T-cell (primary cell): ENCODE results near the gene USP17L20. TPM values are rescaled to one million over a fixed set of nuclear protein-coding genes. Genes with fewer than 3 reads are reported as not detected.
"Not testable (repeated sequence)": the region's sequence is repeated elsewhere in the genome, so short reads cannot be mapped to it uniquely, and the experiment has no call there.

Experiments used
- ATAC-seq, 4 experiments: fragments of 200-7000 bp in 3 of 4; fragments of 150-1000 bp in 1 of 4; cut with Tn5 transposase; replicated peaks in 1 of 4; 1 replicate in 3 of 4; 2 replicates in 1 of 4; pipeline ENCODE4 v1.10.0; 2021; ENCODE audit warnings: moderate library complexity in 3 of 4, mild to moderate bottlenecking in 2 of 4, moderate number of reproducible peaks in 1 of 4
- CTCF ChIA-PET, 2 donors: fragments of 300-600 bp; sonication (Branson Sonifier 250); formaldehyde crosslinking; loops; one replicate each; lab custom pipeline; 2022; ENCODE audit warnings: antibody characterized with exemption in 2 of 2; lab: Charles Lee
- POLR2A ChIA-PET, 2 donors: fragments of 300-600 bp; sonication (Branson Sonifier 250); formaldehyde crosslinking; loops; one replicate each; lab custom pipeline; 2022; ENCODE audit warnings: antibody characterized with exemption in 2 of 2; lab: Charles Lee
- DNase-seq, 35 experiments: peaks; one replicate each; pipeline versions ENCODE4 v3.0.0 to v3.0.0-alpha.2; 2013 to 2023
- H3K27ac ChIP-seq: one replicate; pipeline ENCODE4 v1.5.1; 2013; ENCODE audit warnings: low read length
- H3K27me3 ChIP-seq, 2 experiments: replicated peaks in 1 of 2; 1 replicate in 1 of 2; 2 replicates in 1 of 2; pipeline versions ENCODE4 v1.6.1 to v1.7.0; 2013; ENCODE audit warnings: low read length in 1 of 2, mixed read lengths in 1 of 2; ENCODE audit not compliant: control insufficient read depth in 2 of 2, insufficient read depth in 2 of 2; ENCODE audit errors: extremely low read depth in 1 of 2
- H3K36me3 ChIP-seq, 2 donors: 1 replicate in 1 of 2; 2 replicates in 1 of 2; pipeline versions ENCODE4 v1.6.1 to v1.7.0; 2013; ENCODE audit warnings: low read length in 1 of 2; ENCODE audit not compliant: control insufficient read depth in 2 of 2, insufficient read depth in 1 of 2; ENCODE audit errors: extremely low read depth in 1 of 2
- H3K4me1 ChIP-seq, 2 experiments: 1 replicate in 1 of 2; 2 replicates in 1 of 2; pipeline versions ENCODE4 v1.6.1 to v1.7.0; 2013; ENCODE audit warnings: low read length in 2 of 2, mixed read lengths in 1 of 2; ENCODE audit not compliant: insufficient read depth in 2 of 2, control insufficient read depth in 1 of 2; ENCODE audit errors: extremely low read depth in 1 of 2
- H3K4me3 ChIP-seq, 2 donors: 1 replicate in 1 of 2; 2 replicates in 1 of 2; pipeline versions ENCODE4 v1.5.1 to v1.7.0; 2013; ENCODE audit warnings: mild to moderate bottlenecking in 2 of 2, low read length in 1 of 2, moderate library complexity in 1 of 2; ENCODE audit not compliant: control insufficient read depth in 1 of 2; ENCODE audit errors: extremely low read depth in 1 of 2
- H3K9me3 ChIP-seq: 2 replicates; pipeline ENCODE4 v1.7.0; 2013
- H3K27ac Mint-ChIP-seq, 2 donors: one replicate each; pipeline ENCODE4 v1.8.0; 2020 to 2021; ENCODE audit warnings: mild to moderate bottlenecking in 2 of 2, mixed read lengths in 2 of 2
- H3K27me3 Mint-ChIP-seq, 2 donors: one replicate each; pipeline ENCODE4 v1.8.0; 2021 to 2022; ENCODE audit warnings: mixed read lengths in 2 of 2
- H3K36me3 Mint-ChIP-seq: one replicate; pipeline ENCODE4 v1.8.0; 2021; ENCODE audit warnings: mixed read lengths
- H3K4me1 Mint-ChIP-seq, 3 donors: one replicate each; pipeline ENCODE4 v1.8.0; 2020 to 2022; ENCODE audit warnings: mixed read lengths in 3 of 3, mild to moderate bottlenecking in 1 of 3
- H3K4me3 Mint-ChIP-seq, 3 donors: one replicate each; pipeline ENCODE4 v1.8.0; 2020 to 2022; ENCODE audit warnings: mild to moderate bottlenecking in 3 of 3, mixed read lengths in 3 of 3, moderate library complexity in 3 of 3
- H3K9me3 Mint-ChIP-seq, 3 donors: one replicate each; pipeline ENCODE4 v1.8.0; 2020 to 2022; ENCODE audit warnings: mixed read lengths in 3 of 3
- WGBS: methylation state at CpG from one replicate; pipeline ENCODE4 v1.1.5; 2013; ENCODE audit warnings: missing lambda C conversion rate; ENCODE audit not compliant: insufficient coverage; 5-methylcytosine and 5-hydroxymethylcytosine counted together
- total RNA-seq, 35 experiments: library from RNA in 6 of 35; stranded (reverse) in 6 of 35; fragments of 120-200 nt in 1 of 35; gene quantifications; one replicate each; pipeline versions ENCODE4 v1.2.1 to v1.2.4 and lab custom pipeline; 2013 to 2026

The USP17L20 gene
- total RNA-seq, 5 donors from 2014 or later (not counting 1 experiment from before 2014, with no cell fraction given) = not detected

GRCh38 chr4:9234085-9234484 lies 23.8 kb upstream of the USP17L20 start, which contains the start of gene USP17L15:
Gene USP17L15 (plus strand): TSS chr4:9234385. CDS start chr4:9234385, 0 bp downstream.
- not testable (repeated sequence) for H3K27ac Mint-ChIP-seq

DNA sequence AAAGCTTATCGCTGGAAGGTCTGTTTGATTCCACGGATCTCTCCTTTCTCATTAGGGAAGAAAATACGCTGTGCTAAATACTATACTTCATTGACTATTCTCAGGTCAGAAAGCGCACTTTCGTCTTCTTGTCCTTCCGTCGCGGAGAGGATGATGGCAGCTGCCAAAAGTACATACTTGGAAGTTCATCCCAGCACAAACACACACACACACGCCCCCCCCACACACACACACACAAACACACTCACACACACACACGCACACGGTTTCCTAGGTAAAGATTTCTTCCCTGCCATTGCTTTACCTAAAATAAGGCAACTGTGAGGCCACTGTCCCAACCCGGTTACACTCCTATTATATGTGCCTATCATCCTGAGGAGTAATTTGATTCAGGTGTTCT lies 19.5 kb upstream of the USP17L20 start:
- H3K27me3 ChIP-seq, H3K27ac Mint-ChIP-seq, POLR2A ChIA-PET, H3K27me3 Mint-ChIP-seq, H3K36me3 ChIP-seq, H3K36me3 Mint-ChIP-seq, H3K4me3 Mint-ChIP-seq, H3K9me3 Mint-ChIP-seq, H3K4me1 Mint-ChIP-seq, H3K4me3 ChIP-seq, CTCF ChIA-PET, H3K4me1 ChIP-seq, ATAC-seq, H3K27ac ChIP-seq, H3K9me3 ChIP-seq: not testable (repeated sequence)
- DNase-seq = peak in 7 of 35 experiments; percentile 0 to 7 (median 1)
- WGBS = no CpG with 5 or more reads among the region's 12 CpGs

More at GRCh38 chr4:9234085-9234484, 23.8 kb upstream of the USP17L20 start, which contains the start of gene USP17L15:
- H3K4me1 Mint-ChIP-seq, H3K4me3 ChIP-seq, H3K27me3 Mint-ChIP-seq, DNase-seq, CTCF ChIA-PET, H3K9me3 ChIP-seq, H3K4me3 Mint-ChIP-seq, H3K36me3 Mint-ChIP-seq, POLR2A ChIA-PET, ATAC-seq, H3K27ac ChIP-seq, H3K9me3 Mint-ChIP-seq, H3K4me1 ChIP-seq, H3K27me3 ChIP-seq, H3K36me3 ChIP-seq: not testable (repeated sequence)
- WGBS = no CpG with 5 or more reads among the region's 15 CpGs

- H3K27me3 Mint-ChIP-seq, H3K27me3 ChIP-seq, H3K36me3 Mint-ChIP-seq, H3K4me3 Mint-ChIP-seq, POLR2A ChIA-PET, H3K9me3 Mint-ChIP-seq, H3K36me3 ChIP-seq, ATAC-seq, DNase-seq, H3K27ac Mint-ChIP-seq, H3K4me1 Mint-ChIP-seq, CTCF ChIA-PET, H3K4me3 ChIP-seq, H3K27ac ChIP-seq, H3K4me1 ChIP-seq, H3K9me3 ChIP-seq: not testable (repeated sequence)
- no CpG with 5 or more reads among the region's 14 CpGs for WGBS
Observed at GRCh38 chr4:9243579-9243978, 14.3 kb upstream of the USP17L20 start, which contains the start of gene USP17L17. Gene USP17L17 (plus strand): TSS chr4:9243879. CDS start chr4:9243879, 0 bp downstream.

GRCh38 chr4:9247953-9248680 lies 9.8 kb upstream of the USP17L20 start, which contains the start of gene USP17L18:
Gene USP17L18 (plus strand): TSS chr4:9248630. CDS start chr4:9248630, 0 bp downstream.
- ATAC-seq, POLR2A ChIA-PET, H3K4me3 Mint-ChIP-seq, H3K27ac ChIP-seq, H3K4me3 ChIP-seq, H3K36me3 ChIP-seq, H3K36me3 Mint-ChIP-seq, CTCF ChIA-PET, H3K27me3 Mint-ChIP-seq, H3K27ac Mint-ChIP-seq, H3K4me1 Mint-ChIP-seq, H3K9me3 ChIP-seq, H3K4me1 ChIP-seq, H3K9me3 Mint-ChIP-seq, H3K27me3 ChIP-seq: not testable (repeated sequence)
- DNase-seq = peak in 7 of 35 experiments; percentile 0 to 12 (median 2)
- 93% methylated on average over 4 of the region's 26 CpGs for WGBS

- H3K4me1 Mint-ChIP-seq, H3K36me3 Mint-ChIP-seq, H3K9me3 Mint-ChIP-seq, H3K9me3 ChIP-seq, H3K36me3 ChIP-seq, H3K27ac Mint-ChIP-seq, H3K27me3 ChIP-seq, ATAC-seq, H3K4me3 ChIP-seq, CTCF ChIA-PET, H3K4me3 Mint-ChIP-seq, H3K4me1 ChIP-seq, H3K27me3 Mint-ChIP-seq, DNase-seq, POLR2A ChIA-PET, H3K27ac ChIP-seq: not testable (repeated sequence)
- WGBS = no CpG with 5 or more reads among the region's 13 CpGs
Observed at GRCh38 chr4:9253078-9253477, 4.8 kb upstream of the USP17L20 start, which contains the start of gene USP17L19. Gene USP17L19 (plus strand): TSS chr4:9253378. CDS start chr4:9253378, 0 bp downstream.

DNA sequence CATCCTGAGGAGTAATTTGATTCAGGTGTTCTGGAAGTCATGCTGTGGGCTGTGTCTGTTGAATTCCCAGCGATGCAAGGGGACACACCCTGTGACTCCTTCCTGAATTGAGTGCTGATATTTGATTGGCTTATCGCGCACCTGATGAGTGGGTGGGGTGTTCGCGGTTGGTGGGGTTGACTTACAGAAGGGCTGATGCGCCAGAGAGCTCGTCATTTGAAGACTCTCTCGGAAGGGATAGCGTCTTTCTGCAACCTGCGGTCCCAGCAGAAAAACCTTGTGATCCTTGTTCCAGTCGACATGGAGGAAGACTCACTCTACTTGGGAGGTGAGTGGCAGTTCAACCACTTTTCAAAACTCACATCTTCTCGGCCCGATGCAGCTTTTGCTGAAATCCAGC lies 4.6 kb downstream of the USP17L20 start, which contains the start of gene USP17L21:
USP17L21 (plus strand) TSS at position 301 of the 400 bp plus-strand sequence; CDS start at position 301, 0 bp downstream.
- H3K36me3 ChIP-seq, ATAC-seq, DNase-seq, H3K4me1 ChIP-seq, H3K27ac Mint-ChIP-seq, H3K27me3 ChIP-seq, H3K9me3 ChIP-seq, H3K36me3 Mint-ChIP-seq, H3K9me3 Mint-ChIP-seq, H3K4me1 Mint-ChIP-seq, H3K27me3 Mint-ChIP-seq, H3K4me3 Mint-ChIP-seq, CTCF ChIA-PET, POLR2A ChIA-PET, H3K27ac ChIP-seq, H3K4me3 ChIP-seq: not testable (repeated sequence)
- no CpG with 5 or more reads among the region's 13 CpGs for WGBS
